Activated CD4-positive, alpha-beta memory T cell treated with anti-CD3 and anti-CD28 coated beads, Interleukin-2, amount 10 ng/mL, durations not matched to agents 7 days and 5 days (primary cell): Measurements from ENCODE around the gene RASGRF2. TPM values are rescaled to one million over a fixed set of nuclear protein-coding genes. Genes with fewer than 3 reads are reported as not detected.
"Not testable (repeated sequence)": the region's sequence is repeated elsewhere in the genome, so short reads cannot be mapped to it uniquely, and the experiment has no call there.

Experiments used
- CTCF ChIA-PET: fragments of 350-600 bp; sonication (Branson Sonifier 250); formaldehyde crosslinking; loops from one replicate; lab custom pipeline; 2021; ENCODE audit warnings: antibody characterized with exemption, inconsistent platforms; lab: Charles Lee
- POLR2A ChIA-PET: fragments of 350-600 bp; sonication (Branson Sonifier 250); formaldehyde crosslinking; loops from one replicate; lab custom pipeline; 2021; ENCODE audit warnings: antibody characterized with exemption; lab: Charles Lee
- DNase-seq: peaks from one replicate; pipeline ENCODE4 v3.0.0-alpha.2; 2020
- H3K27ac Mint-ChIP-seq: one replicate; pipeline ENCODE4 v1.8.0; 2021; ENCODE audit warnings: mild to moderate bottlenecking, mixed read lengths
- H3K27me3 Mint-ChIP-seq: one replicate; pipeline ENCODE4 v1.8.0; 2021; ENCODE audit warnings: mixed read lengths
- H3K36me3 Mint-ChIP-seq: one replicate; pipeline ENCODE4 v1.8.0; 2021; ENCODE audit warnings: low read depth, mixed read lengths
- H3K4me1 Mint-ChIP-seq: one replicate; pipeline ENCODE4 v1.8.0; 2021; ENCODE audit warnings: mixed read lengths
- H3K4me3 Mint-ChIP-seq: one replicate; pipeline ENCODE4 v1.8.0; 2021; ENCODE audit warnings: mild to moderate bottlenecking, mixed read lengths
- H3K9me3 Mint-ChIP-seq: one replicate; pipeline ENCODE4 v1.8.0; 2021; ENCODE audit warnings: mixed read lengths
- total RNA-seq, 2 experiments: library from RNA; stranded (reverse); gene quantifications; one replicate each; pipeline ENCODE4 v1.2.3, GENCODE V29; 2021

Gene RASGRF2
- total RNA-seq, 2 experiments from 2014 or later: 2.4 to 3.3 TPM

DNA sequence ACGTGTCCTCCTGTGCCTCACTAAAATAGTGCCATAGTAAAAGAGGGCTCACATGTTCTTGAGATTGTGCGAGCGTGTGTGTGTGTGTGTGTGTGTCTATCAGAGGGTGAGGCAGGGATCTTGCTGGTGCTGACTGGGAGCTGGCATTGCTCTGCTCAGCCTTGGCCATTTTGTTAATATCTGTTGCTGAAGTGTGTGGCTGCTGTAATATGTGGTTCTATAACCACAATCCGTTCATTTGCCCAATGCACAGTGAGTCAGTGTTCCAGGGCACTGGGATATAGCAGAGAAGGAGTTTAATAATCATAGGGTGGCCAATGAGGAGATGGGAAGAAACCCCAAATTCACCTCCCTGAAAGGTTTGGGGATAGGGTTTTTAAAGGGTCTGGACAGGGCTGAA lies 61.3 kb downstream of the RASGRF2 start:
- Mint-ChIP-seq H3K27me3 (no peaks in the 10 kb centered on the region), H3K9me3 (no peaks in the 10 kb centered on the region), H3K4me1 (peaks cover 13% of the 10 kb centered on the region), H3K36me3 (no peaks in the 10 kb centered on the region), H3K27ac (no peak overlapping the region), H3K4me3 (no peak overlapping the region)
- POLR2A ChIA-PET: no interaction called here
- no peak for DNase-seq
- CTCF ChIA-PET: no interaction called here

GRCh38 chr5:81021951-81022687 lies 62.0 kb downstream of the RASGRF2 start:
- Mint-ChIP-seq H3K4me3 (no peak overlapping the region), H3K27me3 (no peaks in the 10 kb centered on the region), H3K27ac (no peak overlapping the region), H3K9me3 (no peaks in the 10 kb centered on the region), H3K4me1 (peaks cover 11% of the 10 kb centered on the region), H3K36me3 (no peaks in the 10 kb centered on the region)
- ChIA-PET POLR2A (no interaction called here), CTCF (no interaction called here)
- DNase-seq: no peak

GRCh38 chr5:81022688-81023084 lies 62.5 kb downstream of the RASGRF2 start:
- Mint-ChIP-seq H3K4me1 (peaks cover 11% of the 10 kb centered on the region), H3K27ac (no peak overlapping the region), H3K4me3 (no peak overlapping the region), H3K27me3 (no peaks in the 10 kb centered on the region), H3K36me3 (no peaks in the 10 kb centered on the region), H3K9me3 (no peaks in the 10 kb centered on the region)
- DNase-seq: no peak
- POLR2A ChIA-PET: no interaction called here
- CTCF ChIA-PET: no interaction called here

DNA sequence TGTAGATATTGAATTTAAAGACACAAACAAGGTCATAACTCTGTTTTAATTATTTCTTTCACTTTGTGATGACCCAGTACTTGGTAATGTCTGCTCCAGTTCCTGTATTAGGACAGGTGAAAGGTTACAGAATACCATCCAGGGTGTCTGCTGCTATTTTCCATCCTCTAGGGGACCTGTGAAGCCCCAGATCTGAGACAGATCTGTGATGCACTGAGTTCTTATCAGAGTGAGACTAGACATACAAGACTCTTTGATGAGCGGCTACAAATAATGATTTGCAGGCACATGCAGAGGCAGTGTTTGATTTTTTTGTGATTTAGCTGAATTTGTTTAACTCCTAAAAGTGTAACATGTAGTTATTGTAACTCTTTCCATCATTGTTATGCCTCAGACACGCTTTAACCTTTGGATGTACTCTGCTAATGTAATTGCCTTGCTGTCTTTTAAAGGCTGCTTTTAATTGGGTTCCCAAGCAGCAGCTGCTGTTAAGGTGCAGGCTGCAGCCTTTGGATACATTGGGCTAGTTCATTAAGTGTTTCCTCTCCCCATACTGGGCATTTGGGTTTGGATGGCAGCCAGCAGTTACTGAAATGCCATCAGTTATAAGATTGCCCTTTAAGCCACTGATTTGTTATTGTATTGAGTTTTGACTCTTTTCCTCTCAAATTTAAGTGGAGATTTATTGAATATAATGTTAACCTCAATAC lies 63.3 kb downstream of the RASGRF2 start:
- CTCF ChIA-PET: no interaction called here
- no peak overlapping the region for H3K4me3 Mint-ChIP-seq
- no peak overlapping the region for H3K27ac Mint-ChIP-seq
- peaks cover 9% of the 10 kb centered on the region for H3K4me1 Mint-ChIP-seq
- no peaks in the 10 kb centered on the region for H3K36me3 Mint-ChIP-seq
- H3K9me3 Mint-ChIP-seq: no peaks in the 10 kb centered on the region
- H3K27me3 Mint-ChIP-seq: no peaks in the 10 kb centered on the region
- POLR2A ChIA-PET: no interaction called here
- no peak for DNase-seq

- H3K4me1 Mint-ChIP-seq: peaks cover under 1% of the 10 kb centered on the region
- ChIA-PET POLR2A (no interaction called here), CTCF (interaction anchor here (0.6 kb wide), 1 partner anchor 32 kb away, joined by 3 read pairs; no protein-coding TSS in a partner anchor)
- peaks cover 6% of the 10 kb centered on the region for H3K9me3 Mint-ChIP-seq
- DNase-seq: no peak
- H3K27ac Mint-ChIP-seq: no peak overlapping the region
- no peak overlapping the region for H3K4me3 Mint-ChIP-seq
- no peaks in the 10 kb centered on the region for H3K36me3 Mint-ChIP-seq
- H3K27me3 Mint-ChIP-seq: no peaks in the 10 kb centered on the region
Measured at GRCh38 chr5:81027481-81028058, 67.4 kb downstream of the RASGRF2 start.

DNA sequence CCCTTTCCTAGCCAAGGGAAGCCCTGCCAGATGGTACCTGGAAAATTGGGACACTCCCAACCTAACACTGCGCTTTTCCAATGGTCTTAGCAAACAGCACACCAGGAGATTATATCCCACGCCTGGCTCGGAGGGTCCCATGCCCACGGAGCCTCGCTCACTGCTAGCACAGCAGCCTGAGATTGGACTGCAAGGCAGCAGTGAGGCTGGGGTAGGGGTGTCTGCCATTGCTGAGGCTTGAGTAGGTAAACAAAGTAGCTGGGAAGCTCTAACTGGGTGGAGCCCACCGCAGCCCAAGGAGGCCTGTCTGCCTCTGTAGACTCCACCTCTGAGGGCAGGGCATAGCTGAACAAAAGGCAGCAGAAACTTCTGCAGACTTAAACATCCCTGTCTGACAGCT lies 68.7 kb downstream of the RASGRF2 start:
- DNase-seq, H3K27ac Mint-ChIP-seq, H3K4me1 Mint-ChIP-seq, H3K36me3 Mint-ChIP-seq, H3K4me3 Mint-ChIP-seq, H3K9me3 Mint-ChIP-seq, CTCF ChIA-PET, H3K27me3 Mint-ChIP-seq, POLR2A ChIA-PET: not testable (repeated sequence)

GRCh38 chr5:81029736-81030135 lies 69.6 kb downstream of the RASGRF2 start:
- H3K27me3 Mint-ChIP-seq, H3K27ac Mint-ChIP-seq, H3K4me3 Mint-ChIP-seq, CTCF ChIA-PET, H3K36me3 Mint-ChIP-seq, H3K4me1 Mint-ChIP-seq, H3K9me3 Mint-ChIP-seq, DNase-seq, POLR2A ChIA-PET: not testable (repeated sequence)

GRCh38 chr5:81030236-81031034 lies 70.3 kb downstream of the RASGRF2 start:
- H3K4me3 Mint-ChIP-seq, POLR2A ChIA-PET, H3K36me3 Mint-ChIP-seq, CTCF ChIA-PET, H3K27ac Mint-ChIP-seq, H3K27me3 Mint-ChIP-seq, H3K4me1 Mint-ChIP-seq, H3K9me3 Mint-ChIP-seq, DNase-seq: not testable (repeated sequence)

- Mint-ChIP-seq H3K27ac (no peak overlapping the region), H3K4me1 (no peaks in the 10 kb centered on the region)
Measured at GRCh38 chr5:81035522-81035921, 75.4 kb downstream of the RASGRF2 start.

DNA sequence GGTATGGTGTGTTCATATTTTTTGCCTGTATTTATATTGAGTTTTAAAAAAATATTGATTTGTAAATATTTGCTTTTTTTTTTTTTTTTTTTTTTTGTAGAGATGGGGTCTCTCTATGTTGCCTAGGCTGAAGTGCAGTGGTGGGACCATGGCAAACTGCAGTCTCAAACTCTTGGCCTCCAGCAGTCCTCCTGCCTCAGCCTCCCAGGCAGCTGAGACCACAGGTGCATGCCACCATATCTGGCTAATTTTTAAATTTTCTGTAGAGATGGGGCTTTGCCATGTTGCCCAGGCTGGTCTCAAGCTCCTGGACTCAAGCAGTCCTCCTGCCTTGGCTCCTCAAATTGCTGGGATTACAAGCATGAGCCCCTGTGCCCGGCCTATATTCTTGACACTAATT lies 78.3 kb downstream of the RASGRF2 start:
- Mint-ChIP-seq H3K9me3 (no peaks in the 10 kb centered on the region), H3K27ac (no peak overlapping the region), H3K4me3 (no peak overlapping the region), H3K4me1 (no peaks in the 10 kb centered on the region), H3K36me3 (peaks cover 4% of the 10 kb centered on the region), H3K27me3 (no peaks in the 10 kb centered on the region)
- DNase-seq: no peak
- ChIA-PET POLR2A (no interaction called here), CTCF (no interaction called here)

More at GRCh38 chr5:81035522-81035921, 75.4 kb downstream of the RASGRF2 start:
- DNase-seq: no peak
- POLR2A ChIA-PET: no interaction called here
- CTCF ChIA-PET: no interaction called here
- Mint-ChIP-seq H3K27me3 (no peaks in the 10 kb centered on the region), H3K9me3 (peaks cover 6% of the 10 kb centered on the region), H3K4me3 (no peak overlapping the region), H3K36me3 (peaks cover 4% of the 10 kb centered on the region)

- H3K36me3 Mint-ChIP-seq: no peaks in the 10 kb centered on the region
- no peaks in the 10 kb centered on the region for H3K4me1 Mint-ChIP-seq
- POLR2A ChIA-PET: no interaction called here
- no peak for DNase-seq
- H3K9me3 Mint-ChIP-seq: no peaks in the 10 kb centered on the region
- CTCF ChIA-PET: no interaction called here
- no peaks in the 10 kb centered on the region for H3K27me3 Mint-ChIP-seq
- no peak overlapping the region for H3K4me3 Mint-ChIP-seq
- no peak overlapping the region for H3K27ac Mint-ChIP-seq
Measured at GRCh38 chr5:81044868-81045267, 84.7 kb downstream of the RASGRF2 start.

DNA sequence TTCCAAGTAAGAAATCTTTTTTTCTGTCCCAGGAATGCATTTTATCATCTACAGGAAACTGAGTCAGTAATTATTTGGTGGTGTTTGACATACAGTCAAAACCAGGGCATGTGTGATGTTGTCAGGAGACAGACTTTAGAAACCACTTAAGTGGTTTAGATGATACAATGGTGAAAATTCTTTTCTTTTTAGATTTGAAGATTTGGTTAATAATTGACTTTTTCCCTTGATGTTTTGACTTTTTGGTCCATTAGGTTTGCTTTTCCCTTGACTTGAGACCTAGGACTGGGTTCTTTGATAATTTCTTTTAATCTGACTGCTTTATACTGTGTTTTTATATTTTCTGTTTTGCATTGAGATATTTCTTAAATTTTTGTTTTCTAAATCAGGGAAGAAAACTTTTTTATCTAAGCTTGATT lies 85.2 kb downstream of the RASGRF2 start:
- no peaks in the 10 kb centered on the region for H3K36me3 Mint-ChIP-seq
- no peaks in the 10 kb centered on the region for H3K4me1 Mint-ChIP-seq
- DNase-seq: no peak
- no peaks in the 10 kb centered on the region for H3K9me3 Mint-ChIP-seq
- H3K27me3 Mint-ChIP-seq: no peaks in the 10 kb centered on the region
- no peak overlapping the region for H3K27ac Mint-ChIP-seq
- POLR2A ChIA-PET: no interaction called here
- no peak overlapping the region for H3K4me3 Mint-ChIP-seq
- CTCF ChIA-PET: no interaction called here

- Mint-ChIP-seq H3K4me1 (no peaks in the 10 kb centered on the region), H3K36me3 (no peaks in the 10 kb centered on the region), H3K4me3 (no peak overlapping the region), H3K27me3 (no peaks in the 10 kb centered on the region), H3K27ac (no peak overlapping the region), H3K9me3 (no peaks in the 10 kb centered on the region)
- ChIA-PET POLR2A (no interaction called here), CTCF (no interaction called here)
- DNase-seq: no peak
Measured at GRCh38 chr5:81046041-81046440, 85.9 kb downstream of the RASGRF2 start.
